Activated T-cell treated with anti-CD3 and anti-CD28 coated beads, Interleukin-2, amount 50 U/mL, for 72 hours (primary cell): ENCODE measurements around the gene HDHD5. TPM values are rescaled to one million over a fixed set of nuclear protein-coding genes. Genes with fewer than 3 reads are reported as not detected.

ENCODE experiments used
- ATAC-seq, 2 donors: fragments of 150-1000 bp; cut with Tn5 transposase; replicated peaks in 1 of 2; 2 replicates each; pipeline ENCODE4 v1.10.0; 2021; ENCODE audit warnings: moderate library complexity in 2 of 2, mild to moderate bottlenecking in 1 of 2
- DNase-seq, 2 donors: peaks; one replicate each; pipeline ENCODE4 v3.0.0; 2021 to 2022; ENCODE audit warnings: mixed read lengths in 1 of 2
- H3K27ac Mint-ChIP-seq: one replicate; pipeline ENCODE4 v1.8.0; 2022; ENCODE audit warnings: mild to moderate bottlenecking, moderate library complexity, mixed read lengths
- H3K27me3 Mint-ChIP-seq: one replicate; pipeline ENCODE4 v1.8.0; 2022; ENCODE audit warnings: low read depth, mixed read lengths
- H3K36me3 Mint-ChIP-seq, 2 donors: one replicate each; pipeline ENCODE4 v1.8.0; 2022; ENCODE audit warnings: mixed read lengths in 2 of 2, mild to moderate bottlenecking in 1 of 2; ENCODE audit not compliant: insufficient read depth in 2 of 2
- H3K4me1 Mint-ChIP-seq: one replicate; pipeline ENCODE4 v1.8.0; 2022; ENCODE audit warnings: low read depth, mixed read lengths
- H3K4me3 Mint-ChIP-seq, 2 donors: one replicate each; pipeline ENCODE4 v1.8.0; 2022; ENCODE audit warnings: mild to moderate bottlenecking in 2 of 2, mixed read lengths in 2 of 2, moderate library complexity in 2 of 2
- H3K9me3 Mint-ChIP-seq, 2 donors: one replicate each; pipeline ENCODE4 v1.8.0; 2022; ENCODE audit warnings: mixed read lengths in 2 of 2
- total RNA-seq, 2 donors: library from RNA; stranded (reverse); gene quantifications; one replicate each; pipeline ENCODE4 v1.2.3, GENCODE V29; 2022

Gene HDHD5
- total RNA-seq, 2 donors from 2014 or later = 23.5 to 26.1 TPM

- Mint-ChIP-seq H3K36me3 (no peaks in the 10 kb centered on the region), H3K27me3 (peaks cover 20% of the 10 kb centered on the region), H3K27ac (no peak within 1 kb of the TSS), H3K4me1 (peaks cover 28% of the 10 kb centered on the region), H3K4me3 (peak within 1 kb of the TSS; percentile 65 to 80), H3K9me3 (no peaks in the 10 kb centered on the region)
- ATAC-seq (peak; percentile 3 to 9), DNase-seq (peak in 1 of 2 donors; percentile 15)
Observed at GRCh38 chr22:17121233-17122195, 37.6 kb downstream of the HDHD5 start, which contains the start of gene TMEM121B. TMEM121B (minus strand) TSS chr22:17121360; CDS start chr22:17121127, 233 bp downstream.

GRCh38 chr22:17120711-17121232 lies 38.3 kb downstream of the HDHD5 start:
- Mint-ChIP-seq H3K27me3 (peaks cover 20% of the 10 kb centered on the region), H3K4me1 (peaks cover 35% of the 10 kb centered on the region), H3K9me3 (no peaks in the 10 kb centered on the region), H3K4me3 (peak overlapping the region in 1 of 2 donors; percentile 63), H3K27ac (no peak overlapping the region), H3K36me3 (no peaks in the 10 kb centered on the region)
- peak; percentile 33 to 35 for ATAC-seq
- peak; percentile 33 for DNase-seq

- ATAC-seq = peak; percentile 67 to 74
- H3K9me3 Mint-ChIP-seq = no peaks in the 10 kb centered on the region
- no peak overlapping the region for H3K27ac Mint-ChIP-seq
- H3K4me3 Mint-ChIP-seq = peak overlapping the region; percentile 40 to 63
- DNase-seq = peak; percentile 72 to 74
- H3K36me3 Mint-ChIP-seq = no peaks in the 10 kb centered on the region
- peaks cover 20% of the 10 kb centered on the region for H3K27me3 Mint-ChIP-seq
- H3K4me1 Mint-ChIP-seq = peaks cover 40% of the 10 kb centered on the region
Observed at GRCh38 chr22:17120281-17120680, 38.8 kb downstream of the HDHD5 start.

GRCh38 chr22:17119481-17120202 lies 39.4 kb downstream of the HDHD5 start:
- H3K4me1 Mint-ChIP-seq = peaks cover 47% of the 10 kb centered on the region
- peak in 1 of 2 donors; percentile 14 for ATAC-seq
- no peaks in the 10 kb centered on the region for H3K9me3 Mint-ChIP-seq
- H3K36me3 Mint-ChIP-seq = no peaks in the 10 kb centered on the region
- peaks cover 20% of the 10 kb centered on the region for H3K27me3 Mint-ChIP-seq
- DNase-seq = peak; percentile 28 to 39
- peak overlapping the region; percentile 65 to 68 for H3K4me3 Mint-ChIP-seq
- no peak overlapping the region for H3K27ac Mint-ChIP-seq

- Mint-ChIP-seq H3K27ac (peak overlapping the region; percentile 36), H3K4me3 (peak overlapping the region; percentile 30 to 33), H3K27me3 (peaks cover 20% of the 10 kb centered on the region), H3K4me1 (peaks cover 55% of the 10 kb centered on the region), H3K9me3 (no peaks in the 10 kb centered on the region), H3K36me3 (no peaks in the 10 kb centered on the region)
- DNase-seq = no peak
- ATAC-seq = no peak
Observed at GRCh38 chr22:17118342-17118741, 40.7 kb downstream of the HDHD5 start.

- peaks cover 20% of the 10 kb centered on the region for H3K27me3 Mint-ChIP-seq
- peaks cover 55% of the 10 kb centered on the region for H3K4me1 Mint-ChIP-seq
- ATAC-seq (peak in 1 of 2 donors; percentile 20), DNase-seq (no peak)
- no peaks in the 10 kb centered on the region for H3K36me3 Mint-ChIP-seq
- peak overlapping the region; percentile 30 to 33 for H3K4me3 Mint-ChIP-seq
- no peaks in the 10 kb centered on the region for H3K9me3 Mint-ChIP-seq
- no peak overlapping the region for H3K27ac Mint-ChIP-seq
Observed at GRCh38 chr22:17117890-17118289, 41.2 kb downstream of the HDHD5 start.

- H3K27ac Mint-ChIP-seq = no peak overlapping the region
- no peaks in the 10 kb centered on the region for H3K9me3 Mint-ChIP-seq
- no peaks in the 10 kb centered on the region for H3K36me3 Mint-ChIP-seq
- peak overlapping the region; percentile 30 to 33 for H3K4me3 Mint-ChIP-seq
- peaks cover 55% of the 10 kb centered on the region for H3K4me1 Mint-ChIP-seq
- peaks cover 20% of the 10 kb centered on the region for H3K27me3 Mint-ChIP-seq
- ATAC-seq = no peak
- DNase-seq = no peak
Observed at GRCh38 chr22:17117400-17117799, 41.7 kb downstream of the HDHD5 start.

- H3K27me3 Mint-ChIP-seq = peaks cover 15% of the 10 kb centered on the region
- H3K4me3 Mint-ChIP-seq = peak overlapping the region; percentile 53 to 57
- DNase-seq (no peak), ATAC-seq (no peak)
- no peak overlapping the region for H3K27ac Mint-ChIP-seq
- no peaks in the 10 kb centered on the region for H3K9me3 Mint-ChIP-seq
- peaks cover 55% of the 10 kb centered on the region for H3K4me1 Mint-ChIP-seq
- no peaks in the 10 kb centered on the region for H3K36me3 Mint-ChIP-seq
Observed at GRCh38 chr22:17116572-17117330, 42.3 kb downstream of the HDHD5 start.

- ATAC-seq (no peak), DNase-seq (no peak)
- H3K27me3 Mint-ChIP-seq = peaks cover 10% of the 10 kb centered on the region
- peak overlapping the region; percentile 53 to 57 for H3K4me3 Mint-ChIP-seq
- H3K9me3 Mint-ChIP-seq = no peaks in the 10 kb centered on the region
- H3K36me3 Mint-ChIP-seq = no peaks in the 10 kb centered on the region
- peaks cover 58% of the 10 kb centered on the region for H3K4me1 Mint-ChIP-seq
- peak overlapping the region; percentile 61 for H3K27ac Mint-ChIP-seq
Observed at GRCh38 chr22:17115945-17116565, 43.0 kb downstream of the HDHD5 start.

GRCh38 chr22:17115236-17115635 lies 43.8 kb downstream of the HDHD5 start:
- DNase-seq (no peak), ATAC-seq (no peak)

GRCh38 chr22:17114898-17115235 lies 44.2 kb downstream of the HDHD5 start:
- DNase-seq (no peak), ATAC-seq (no peak)
- Mint-ChIP-seq H3K27me3 (peaks cover 10% of the 10 kb centered on the region), H3K4me1 (peaks cover 59% of the 10 kb centered on the region), H3K4me3 (no peak overlapping the region), H3K36me3 (no peaks in the 10 kb centered on the region), H3K9me3 (no peaks in the 10 kb centered on the region), H3K27ac (no peak overlapping the region)

More at GRCh38 chr22:17115236-17115635, 43.8 kb downstream of the HDHD5 start:
- H3K4me1 Mint-ChIP-seq = peaks cover 59% of the 10 kb centered on the region
- H3K4me3 Mint-ChIP-seq = no peak overlapping the region
- peak overlapping the region; percentile 61 for H3K27ac Mint-ChIP-seq
- H3K9me3 Mint-ChIP-seq = no peaks in the 10 kb centered on the region
- no peaks in the 10 kb centered on the region for H3K36me3 Mint-ChIP-seq
- peaks cover 10% of the 10 kb centered on the region for H3K27me3 Mint-ChIP-seq
